ENCODE data around the gene TIMP2. TPM values are rescaled to one million over a fixed set of nuclear protein-coding genes. Genes with fewer than 3 reads are reported as not detected.

Gene TIMP2
- total and polyA plus RNA-seq, 2 of the 13 experiments (the other 11 are each of a cell fraction or from before 2014, with no cell fraction given): 3.8 to 8.5 TPM

- TF ChIP-seq, protein P1, sequence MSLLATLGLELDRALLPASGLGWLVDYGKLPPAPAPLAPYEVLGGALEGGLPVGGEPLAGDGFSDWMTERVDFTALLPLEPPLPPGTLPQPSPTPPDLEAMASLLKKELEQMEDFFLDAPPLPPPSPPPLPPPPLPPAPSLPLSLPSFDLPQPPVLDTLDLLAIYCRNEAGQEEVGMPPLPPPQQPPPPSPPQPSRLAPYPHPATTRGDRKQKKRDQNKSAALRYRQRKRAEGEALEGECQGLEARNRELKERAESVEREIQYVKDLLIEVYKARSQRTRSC (CRISPR knock-in tag; IDR thresholded peaks at IDR 0.05; ENCODE audit: low read depth): peak; percentile 59; the same call in 1 of the 2 replicates
- no peak for TF ChIP-seq KAT2B (IDR thresholded peaks at IDR 0.05; ENCODE audit: borderline replicate concordance, low read depth, low read length)
- no peak for TF ChIP-seq ZNF644 (CRISPR knock-in tag; IDR thresholded peaks at IDR 0.05; ENCODE audit: low read depth)
- TF ChIP-seq, protein P2, sequence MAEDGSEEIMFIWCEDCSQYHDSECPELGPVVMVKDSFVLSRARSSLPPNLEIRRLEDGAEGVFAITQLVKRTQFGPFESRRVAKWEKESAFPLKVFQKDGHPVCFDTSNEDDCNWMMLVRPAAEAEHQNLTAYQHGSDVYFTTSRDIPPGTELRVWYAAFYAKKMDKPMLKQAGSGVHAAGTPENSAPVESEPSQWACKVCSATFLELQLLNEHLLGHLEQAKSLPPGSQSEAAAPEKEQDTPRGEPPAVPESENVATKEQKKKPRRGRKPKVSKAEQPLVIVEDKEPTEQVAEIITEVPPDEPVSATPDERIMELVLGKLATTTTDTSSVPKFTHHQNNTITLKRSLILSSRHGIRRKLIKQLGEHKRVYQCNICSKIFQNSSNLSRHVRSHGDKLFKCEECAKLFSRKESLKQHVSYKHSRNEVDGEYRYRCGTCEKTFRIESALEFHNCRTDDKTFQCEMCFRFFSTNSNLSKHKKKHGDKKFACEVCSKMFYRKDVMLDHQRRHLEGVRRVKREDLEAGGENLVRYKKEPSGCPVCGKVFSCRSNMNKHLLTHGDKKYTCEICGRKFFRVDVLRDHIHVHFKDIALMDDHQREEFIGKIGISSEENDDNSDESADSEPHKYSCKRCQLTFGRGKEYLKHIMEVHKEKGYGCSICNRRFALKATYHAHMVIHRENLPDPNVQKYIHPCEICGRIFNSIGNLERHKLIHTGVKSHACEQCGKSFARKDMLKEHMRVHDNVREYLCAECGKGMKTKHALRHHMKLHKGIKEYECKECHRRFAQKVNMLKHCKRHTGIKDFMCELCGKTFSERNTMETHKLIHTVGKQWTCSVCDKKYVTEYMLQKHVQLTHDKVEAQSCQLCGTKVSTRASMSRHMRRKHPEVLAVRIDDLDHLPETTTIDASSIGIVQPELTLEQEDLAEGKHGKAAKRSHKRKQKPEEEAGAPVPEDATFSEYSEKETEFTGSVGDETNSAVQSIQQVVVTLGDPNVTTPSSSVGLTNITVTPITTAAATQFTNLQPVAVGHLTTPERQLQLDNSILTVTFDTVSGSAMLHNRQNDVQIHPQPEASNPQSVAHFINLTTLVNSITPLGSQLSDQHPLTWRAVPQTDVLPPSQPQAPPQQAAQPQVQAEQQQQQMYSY (CRISPR knock-in tag; IDR thresholded peaks at IDR 0.05): 0 out of 2 replicates have a peak, but pooled peaks have one; percentile 32
- TF ChIP-seq PHB2 (IDR thresholded peaks at IDR 0.05; ENCODE audit: partially characterized antibody): no peak
- no peak for TF ChIP-seq ZNF292 (CRISPR knock-in tag; IDR thresholded peaks at IDR 0.05; ENCODE audit: borderline replicate concordance, low read depth)
- TF ChIP-seq ZHX1 (CRISPR knock-in tag; IDR thresholded peaks at IDR 0.05; ENCODE audit: low read depth): no peak
- TF ChIP-seq SP5 (CRISPR knock-in tag; IDR thresholded peaks at IDR 0.05; ENCODE audit: borderline replicate concordance, low read depth): no peak
- TF ChIP-seq ZBTB33 (CRISPR knock-in tag; IDR thresholded peaks at IDR 0.05): no peak
- no peak for TF ChIP-seq DMAP1 (CRISPR knock-in tag; IDR thresholded peaks at IDR 0.05)
- no peak for TF ChIP-seq ZNF772 (CRISPR knock-in tag; IDR thresholded peaks at IDR 0.05)
- no peak; the same call in 1 of the 2 replicates for TF ChIP-seq FLYWCH1 (CRISPR knock-in tag; IDR thresholded peaks at IDR 0.05)
- TF ChIP-seq ZNF232 (CRISPR knock-in tag; IDR thresholded peaks at IDR 0.05; ENCODE audit: borderline replicate concordance): no peak
- TF ChIP-seq ZNF20 (CRISPR knock-in tag; IDR thresholded peaks at IDR 0.05): no peak
- no peak; the same call in 1 of the 2 replicates for TF ChIP-seq ZNF34 (CRISPR knock-in tag; IDR thresholded peaks at IDR 0.05; ENCODE audit: borderline replicate concordance)
- TF ChIP-seq CREBL2 (CRISPR knock-in tag; IDR thresholded peaks at IDR 0.05; ENCODE audit: borderline replicate concordance): peak; percentile 65; the same call in 1 of the 2 replicates
- no peak for TF ChIP-seq FOXK2 (IDR thresholded peaks at IDR 0.05)
- TF ChIP-seq ZNF761 (CRISPR knock-in tag; conservative IDR thresholded peaks at IDR 0.05): no peak
- no peak for TF ChIP-seq CHD4 (IDR thresholded peaks at IDR 0.05; ENCODE audit: borderline replicate concordance, low read length)
These were observed 84.7 kb downstream of the TIMP2 start (continued) for GRCh38 chr17:78840530-78840779.
